Stimulated activated naive CD4-positive, alpha-beta T cell (primary cell): ENCODE measurements around the gene HTRA2.

ENCODE experiments used
- DNase-seq, 6 experiments: peaks; one replicate each; lab custom pipeline; 2025; lab: John Stamatoyannopoulos, UW

Gene HTRA2

DNA sequence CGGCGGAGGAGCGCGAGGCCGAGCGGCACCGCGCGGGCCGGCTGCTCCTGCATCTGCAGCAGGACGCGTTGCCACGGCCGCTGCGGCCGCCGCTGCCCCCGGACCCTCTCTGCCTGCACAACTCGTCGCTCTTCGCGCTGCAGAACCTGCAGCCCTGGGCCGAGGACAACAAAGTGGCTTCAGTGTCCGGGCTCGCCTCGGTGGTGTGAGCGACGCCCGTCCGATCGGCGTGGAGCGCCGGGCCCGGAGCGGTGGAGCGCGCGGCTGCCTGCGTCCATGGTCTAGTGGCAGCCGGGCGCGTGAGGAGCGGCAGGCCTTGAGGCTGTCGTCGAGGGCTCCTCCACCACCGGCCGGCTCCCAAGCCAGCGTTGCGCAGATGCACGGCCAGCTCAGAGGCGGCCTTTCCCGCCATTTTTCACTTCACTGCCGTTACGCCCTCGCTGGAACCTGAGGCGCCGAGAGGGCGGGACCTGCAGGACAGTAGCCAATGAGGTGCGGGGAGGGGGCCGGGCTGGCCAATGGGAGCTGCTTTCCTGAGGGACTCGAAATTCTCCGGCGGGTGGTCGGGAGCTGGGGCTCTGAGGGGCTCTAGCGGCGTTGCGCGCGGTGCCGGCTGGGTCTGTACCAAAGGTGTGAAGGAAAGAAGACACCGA is 13.6 kb upstream of the HTRA2 start:
- DNase-seq: peak in 5 of 6 experiments; percentile 48 to 76 (median 62)

DNA sequence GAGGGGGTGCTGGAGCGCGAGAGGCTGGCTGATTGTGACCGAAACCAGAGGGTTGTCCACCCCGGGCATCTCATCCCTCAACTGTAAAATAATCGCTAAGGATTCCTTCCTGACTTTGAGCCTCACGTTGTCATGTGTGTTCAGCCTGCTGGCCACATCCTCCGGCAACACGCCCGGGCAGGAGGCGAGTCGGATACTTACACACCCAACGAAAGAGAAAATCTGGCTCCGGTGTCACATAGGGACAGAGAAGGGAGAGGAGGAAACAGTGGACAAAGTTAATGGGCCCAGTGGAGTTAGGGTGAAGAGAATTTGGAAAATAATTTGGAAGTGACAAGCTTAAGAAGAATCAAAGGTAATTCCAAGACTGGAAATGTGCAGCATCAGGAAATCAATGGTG is 13.1 kb upstream of the HTRA2 start:
- DNase-seq: no peak

DNA sequence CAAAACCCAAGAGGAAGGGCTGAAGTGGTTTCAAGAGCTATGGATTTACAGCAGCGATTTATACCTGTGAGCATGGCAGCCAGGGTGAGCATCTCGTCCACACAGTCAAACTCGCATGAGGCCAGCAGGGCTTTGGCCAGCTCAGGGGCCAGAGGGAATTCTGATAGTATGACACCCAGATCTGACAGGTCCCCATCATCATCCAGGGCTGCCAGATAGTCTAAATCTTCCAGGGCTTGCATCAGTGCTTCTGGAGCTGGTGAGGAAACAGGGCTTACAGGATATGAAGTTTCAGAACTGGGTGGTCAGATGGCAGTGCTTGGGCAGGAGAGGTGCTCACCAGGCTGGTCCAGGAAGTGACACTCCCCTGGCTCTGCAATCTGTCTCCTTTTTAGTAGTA is 7.2 kb upstream of the HTRA2 start:
- no peak for DNase-seq

DNA sequence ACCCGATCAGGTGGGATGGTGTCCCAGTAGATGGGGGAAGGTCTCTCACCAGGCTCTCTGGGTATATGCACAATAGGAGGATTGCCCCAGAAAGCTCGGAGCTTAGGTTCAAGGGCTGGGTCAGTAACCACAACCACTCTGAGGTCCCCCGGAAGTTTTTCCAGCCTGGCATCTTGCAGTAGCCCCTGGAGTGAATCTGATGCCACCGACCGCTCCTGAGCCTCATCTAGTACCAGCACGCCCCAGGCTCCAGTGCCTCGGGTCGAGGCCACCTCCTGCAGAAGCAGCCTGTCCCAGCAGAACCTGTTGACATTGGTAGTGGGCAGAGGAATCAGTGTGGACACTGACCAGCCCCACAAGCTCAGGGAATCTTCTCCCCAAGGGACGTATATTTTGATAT is 5.7 kb upstream of the HTRA2 start:
- DNase-seq: no peak

DNA sequence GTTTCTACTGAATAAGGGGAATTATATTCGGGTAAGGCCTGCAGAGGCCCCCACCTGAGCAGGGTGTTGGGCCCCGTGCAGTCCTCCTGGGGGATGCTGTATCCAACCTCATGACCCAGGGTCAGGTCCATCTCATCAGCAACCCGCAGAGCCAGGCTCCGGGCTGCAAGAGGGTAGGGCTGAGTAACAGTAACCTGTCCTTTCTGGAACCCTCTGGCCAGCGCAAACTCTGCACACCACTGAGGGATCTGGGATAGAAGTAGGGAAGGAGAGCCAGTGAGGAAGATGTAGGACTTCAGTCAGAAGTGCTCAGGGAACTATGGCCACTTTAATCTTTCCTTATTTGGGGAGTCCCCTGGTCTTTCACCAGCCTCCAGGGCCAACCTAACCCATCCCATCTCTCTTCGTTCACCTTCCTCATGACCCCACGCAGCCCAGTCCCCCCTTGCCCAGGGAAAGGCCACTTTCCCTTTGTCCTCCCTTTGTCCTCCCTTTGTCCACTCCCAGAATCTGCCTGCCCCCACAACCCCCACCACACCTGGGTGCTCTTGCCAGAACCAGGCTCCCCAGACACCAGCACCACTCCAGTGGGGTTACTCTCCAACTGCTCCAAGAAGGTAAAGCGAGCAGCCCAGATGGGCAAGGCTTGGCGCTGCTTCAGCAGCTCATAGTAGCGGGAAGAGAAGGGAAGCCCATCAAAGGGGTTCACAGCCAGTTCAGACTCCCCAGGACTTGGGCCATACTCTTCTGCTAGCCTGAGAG is 4.6 kb upstream of the HTRA2 start:
- no peak for DNase-seq

DNA sequence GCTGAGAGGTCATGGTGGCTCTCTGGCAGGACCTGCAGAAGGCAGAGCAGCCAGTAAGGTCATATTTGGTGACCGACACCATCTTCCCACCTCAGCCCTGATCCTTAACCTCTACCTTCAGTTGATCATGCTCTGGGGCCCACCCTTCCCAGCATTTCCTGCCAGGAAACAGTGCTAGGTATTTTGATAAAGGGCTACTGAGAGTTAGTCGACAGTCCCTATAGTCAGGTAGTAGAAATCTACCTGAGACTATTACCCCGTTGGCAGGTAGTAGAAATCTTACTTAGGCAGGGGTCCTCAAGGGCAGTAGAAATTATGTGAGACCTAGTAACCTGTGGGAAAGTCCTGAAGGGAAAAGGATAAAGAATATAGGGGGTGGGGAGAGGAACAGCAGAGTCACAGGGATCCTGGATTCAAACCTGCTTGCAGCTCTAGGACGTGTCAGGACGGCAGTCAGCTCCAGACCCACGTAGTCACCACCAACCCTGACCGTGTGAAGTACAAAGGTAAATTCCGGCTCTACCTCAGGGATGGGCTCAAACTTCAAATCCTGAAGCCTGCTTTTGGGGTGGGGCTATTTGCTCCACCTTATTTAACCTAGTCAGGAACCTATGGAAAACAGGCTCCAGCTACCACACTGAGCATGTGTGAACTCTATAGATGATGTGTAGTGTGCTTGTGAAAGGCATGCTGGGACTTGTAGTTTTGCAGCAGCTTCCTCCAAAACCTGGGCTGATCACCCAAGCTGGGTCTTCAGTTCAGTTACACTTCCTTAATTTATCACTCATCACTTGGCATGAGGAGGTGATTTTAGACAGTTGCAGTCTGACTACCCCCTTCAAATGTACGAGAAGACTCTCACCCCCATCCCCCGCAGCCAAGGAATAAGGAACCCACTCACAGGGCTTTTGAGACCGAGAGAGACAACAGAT is 3.8 kb upstream of the HTRA2 start, which contains the start of gene DQX1:
Gene DQX1 (minus strand): TSS at position 515 of the 932 bp plus-strand sequence. CDS start 502 bp downstream, at position 13.
- DNase-seq: peak in 1 of 6 experiments; percentile 18

DNA sequence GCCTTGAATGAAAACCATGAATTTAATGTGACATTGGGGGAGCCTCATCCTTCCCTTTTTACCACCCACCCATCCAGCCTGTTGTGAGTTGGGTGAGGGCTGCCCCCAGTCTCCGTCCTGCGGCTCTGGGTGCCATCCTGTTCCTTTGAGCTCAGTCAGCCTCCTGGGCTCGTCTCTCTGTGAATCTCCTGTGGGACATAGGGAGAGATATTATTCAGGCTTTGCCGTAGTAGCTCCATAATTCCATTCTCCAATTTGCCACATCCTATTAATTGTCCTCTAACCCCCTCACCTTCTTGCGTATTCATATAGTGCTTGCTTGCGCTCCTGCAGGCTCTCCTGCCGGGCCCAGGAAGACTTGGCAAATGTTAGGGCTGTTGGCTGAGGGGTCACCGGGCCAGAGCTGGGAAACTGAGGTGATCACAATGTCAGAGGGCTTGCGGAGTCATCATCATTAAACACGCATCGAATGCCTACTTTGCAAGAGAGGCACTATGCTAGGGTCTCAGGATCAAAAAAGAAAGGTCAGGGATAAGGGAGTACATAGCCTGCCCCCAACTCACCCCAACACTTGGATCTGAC is 3.0 kb upstream of the HTRA2 start:
- DNase-seq: no peak

DNA sequence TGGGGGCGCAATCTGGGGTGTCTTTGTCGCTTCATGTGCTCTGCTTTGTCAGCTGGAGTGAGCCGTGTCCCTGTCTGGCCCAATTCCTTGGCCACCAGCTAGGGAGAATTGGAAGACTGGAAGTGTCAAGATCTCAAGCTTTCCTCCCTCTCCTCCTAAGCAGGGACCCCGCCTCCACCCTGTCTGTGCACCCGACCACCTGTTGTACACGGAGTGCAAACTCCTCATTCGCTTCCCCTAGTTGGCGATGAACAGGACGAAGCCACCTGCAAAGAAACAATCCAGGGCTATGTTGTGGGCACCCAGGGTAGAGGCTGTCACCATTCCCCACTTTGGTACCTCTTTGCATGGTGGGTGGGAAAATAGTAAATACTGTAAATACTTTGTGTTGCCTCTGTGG is 2.0 kb upstream of the HTRA2 start:
- DNase-seq: no peak

DNA sequence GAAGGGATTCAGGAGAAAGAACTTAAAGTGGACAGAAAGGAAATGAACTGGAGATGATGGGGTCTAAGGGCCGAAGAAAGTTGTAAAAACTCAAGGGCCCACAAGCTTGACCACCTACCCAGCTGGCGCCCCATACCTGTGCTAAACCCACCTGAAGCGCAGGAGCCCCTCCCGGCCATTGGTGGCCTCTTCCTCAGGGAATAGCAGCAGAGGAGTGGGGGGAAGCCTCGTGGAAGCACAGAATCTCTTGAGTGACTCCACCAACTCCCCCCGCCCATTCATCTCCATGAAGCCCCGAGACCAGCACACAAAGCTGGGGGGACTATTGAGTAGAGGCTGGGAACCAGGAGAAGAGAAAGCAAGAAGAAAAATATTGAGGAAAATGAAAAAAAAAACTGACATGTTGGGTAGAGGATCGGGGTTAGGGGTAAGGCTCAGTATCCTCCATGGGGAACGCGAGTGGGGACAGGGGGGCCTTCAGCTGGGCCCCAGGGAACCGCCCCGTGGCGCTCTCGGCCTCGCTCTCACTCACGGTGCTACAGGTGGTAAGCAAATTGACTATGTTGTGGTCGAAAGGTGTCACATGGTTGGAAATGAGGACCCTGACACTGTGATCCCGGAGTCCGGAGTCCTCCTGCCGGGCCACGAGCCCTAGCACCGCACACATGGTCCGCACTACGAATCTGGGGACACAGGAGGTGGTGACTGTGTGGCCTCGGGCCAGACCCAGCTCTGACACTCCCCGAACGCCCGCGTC is 955 bp upstream of the HTRA2 start:
- DNase-seq: no peak

GRCh38 chr2:74530239-74531187 is 780 bp downstream of the HTRA2 start:
- peak in 3 of 6 experiments; percentile 26 to 58 (median 47) for DNase-seq

DNA sequence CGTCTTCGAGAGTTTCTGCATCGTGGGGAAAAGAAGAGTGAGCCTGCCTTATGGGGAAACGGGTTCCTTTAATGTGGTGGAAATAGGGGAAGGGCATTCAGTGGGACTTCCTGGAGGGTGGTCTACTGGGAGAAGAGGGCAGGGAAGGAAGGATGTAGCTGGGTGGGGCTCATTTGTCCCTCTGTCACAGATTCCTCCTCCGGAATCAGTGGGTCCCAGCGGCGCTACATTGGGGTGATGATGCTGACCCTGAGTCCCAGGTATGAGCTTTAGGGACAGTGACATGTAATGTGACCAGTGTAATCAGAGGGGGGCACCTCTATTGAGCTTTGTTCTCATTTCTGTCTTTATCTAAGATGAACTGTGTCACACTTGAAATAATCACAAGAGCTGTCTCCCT is 1.9 kb downstream of the HTRA2 start:
- no peak for DNase-seq

GRCh38 chr2:74532222-74532621 is 2.5 kb downstream of the HTRA2 start:
- DNase-seq: peak in 3 of 6 experiments; percentile 40 to 46 (median 46)

- no peak for DNase-seq
Observed at GRCh38 chr2:74533464-74533863, 3.7 kb downstream of the HTRA2 start.

GRCh38 chr2:74534411-74534810 is 4.7 kb downstream of the HTRA2 start:
- no peak for DNase-seq

DNA sequence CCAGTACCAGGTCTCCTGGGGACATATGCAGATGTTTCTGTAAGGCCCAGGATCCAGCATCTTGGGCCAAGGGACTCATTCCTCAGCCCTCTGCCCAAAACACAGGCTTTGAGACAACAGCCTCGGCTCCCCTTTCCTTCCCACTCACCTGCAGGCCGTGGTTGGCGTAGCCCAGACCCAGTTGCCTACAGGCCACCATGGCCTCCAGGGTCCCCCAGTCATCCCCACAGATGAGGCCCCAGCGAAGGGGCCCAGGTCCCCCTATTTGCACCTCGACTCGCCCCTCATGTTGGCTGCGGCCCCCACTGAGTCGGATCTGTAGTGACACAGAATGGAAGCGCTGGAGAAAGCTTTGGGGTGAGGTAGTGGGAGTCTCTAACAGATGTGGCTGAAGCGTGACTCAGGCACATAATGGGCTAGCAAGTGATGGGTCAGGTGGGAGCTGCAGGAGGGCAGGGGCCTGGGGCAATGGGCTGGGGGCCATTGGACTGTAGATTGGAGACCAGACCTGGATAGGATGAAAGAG is 5.8 kb downstream of the HTRA2 start:
- no peak for DNase-seq

- no peak for DNase-seq
Observed at GRCh38 chr2:74536166-74536950, 6.6 kb downstream of the HTRA2 start.

DNA sequence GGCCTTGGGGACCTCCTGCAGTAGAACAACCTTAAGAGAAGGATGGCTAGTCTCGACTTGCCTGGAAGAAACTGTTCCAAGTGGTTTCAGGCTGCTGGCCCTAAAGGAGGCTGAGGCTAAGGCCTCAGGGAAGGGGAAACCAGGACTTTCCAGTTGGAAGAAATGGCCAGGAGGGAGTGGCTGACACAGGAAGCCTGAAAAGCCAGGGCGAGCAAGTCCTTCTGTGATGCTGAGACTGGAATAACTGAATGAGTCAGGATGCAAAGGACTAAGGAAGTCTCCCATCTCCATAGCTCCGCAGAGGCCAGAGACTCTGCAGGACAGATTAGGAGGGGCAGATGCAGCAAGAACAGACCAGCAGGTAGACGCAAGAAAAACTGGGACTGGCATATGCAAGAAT is 7.4 kb downstream of the HTRA2 start:
- DNase-seq: no peak

DNA sequence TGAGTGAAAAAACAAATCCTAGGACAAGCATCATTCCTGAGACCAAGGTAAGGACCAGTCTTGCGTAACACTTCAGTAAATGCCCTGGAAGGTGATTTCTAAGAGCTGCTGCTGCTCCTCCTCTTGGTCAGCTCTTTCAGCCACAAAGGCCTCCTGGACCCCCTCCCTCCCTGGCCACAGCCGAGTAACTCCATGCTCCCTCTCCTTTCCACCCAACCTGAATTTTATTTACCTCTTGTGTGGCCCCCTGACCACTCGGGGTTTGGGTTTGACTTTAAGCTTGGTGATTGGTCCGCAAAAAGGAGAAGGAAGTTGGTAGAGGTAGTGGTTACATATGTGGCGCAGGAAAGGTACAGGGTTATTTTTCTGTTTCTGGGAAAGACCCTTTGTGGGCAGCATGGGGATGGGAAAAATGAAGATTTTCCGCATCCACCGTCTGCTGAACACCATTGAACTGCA is 9.2 kb downstream of the HTRA2 start:
- no peak for DNase-seq

GRCh38 chr2:74540291-74540690 is 10.6 kb downstream of the HTRA2 start:
- DNase-seq: no peak
